GM18526 (cell line): ENCODE results near the gene HIF3A.

Experiments
- POLR2A ChIP-seq: IDR thresholded peaks from 3 replicates; pipeline ENCODE4 v1.6.1; 2011; ENCODE audit not compliant: insufficient read length; ENCODE audit errors: extremely low read depth

Gene HIF3A

GRCh38 chr19:46319613-46320012, 22.8 kb downstream of the HIF3A start:
- no peak for TF ChIP-seq POLR2A

DNA sequence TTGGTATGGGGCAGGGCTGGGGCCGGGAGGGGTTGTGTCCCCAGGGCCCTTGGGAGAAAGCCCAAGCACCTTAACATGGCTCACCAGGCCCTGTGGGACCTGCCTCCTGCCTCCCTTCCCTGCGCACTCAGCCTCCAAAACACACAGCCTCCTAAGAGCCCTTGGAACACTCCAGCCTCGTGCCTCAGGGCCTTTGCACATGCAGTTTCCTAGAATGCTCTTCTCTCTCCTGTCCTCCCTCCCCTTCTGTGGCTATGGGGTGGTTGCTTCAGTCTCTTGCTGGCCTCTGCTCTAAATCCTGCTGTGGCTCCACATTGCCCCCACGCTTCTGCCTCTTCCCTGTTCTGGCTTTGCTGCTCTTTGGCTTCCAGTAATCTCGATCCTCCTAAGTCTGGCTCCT, 23.7 kb downstream of the HIF3A start:
- no peak for TF ChIP-seq POLR2A

GRCh38 chr19:46321653-46322052, 24.8 kb downstream of the HIF3A start:
- TF ChIP-seq POLR2A: no peak

DNA sequence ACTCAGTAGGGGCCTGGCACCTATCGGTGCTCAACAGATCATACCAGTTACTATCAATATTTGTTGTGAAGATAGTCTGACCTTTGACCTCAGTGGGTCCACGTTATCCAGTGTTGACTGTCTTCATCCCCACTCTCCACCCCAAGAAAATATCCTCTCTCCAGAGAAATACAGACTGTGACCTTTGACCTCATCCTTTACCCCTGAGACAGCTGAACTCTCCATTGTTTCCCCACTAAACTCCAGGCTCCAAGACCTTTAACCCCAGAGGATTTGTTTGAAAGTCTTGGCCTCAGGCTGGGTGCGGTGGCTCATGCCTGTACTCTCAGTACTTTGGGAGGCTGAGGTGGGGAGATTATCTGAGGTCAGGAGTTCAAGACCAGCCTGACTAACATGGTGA, 27.4 kb downstream of the HIF3A start:
- no peak for TF ChIP-seq POLR2A

- no peak for TF ChIP-seq POLR2A
These were observed 29.8 kb downstream of the HIF3A start for GRCh38 chr19:46326608-46327007.

DNA sequence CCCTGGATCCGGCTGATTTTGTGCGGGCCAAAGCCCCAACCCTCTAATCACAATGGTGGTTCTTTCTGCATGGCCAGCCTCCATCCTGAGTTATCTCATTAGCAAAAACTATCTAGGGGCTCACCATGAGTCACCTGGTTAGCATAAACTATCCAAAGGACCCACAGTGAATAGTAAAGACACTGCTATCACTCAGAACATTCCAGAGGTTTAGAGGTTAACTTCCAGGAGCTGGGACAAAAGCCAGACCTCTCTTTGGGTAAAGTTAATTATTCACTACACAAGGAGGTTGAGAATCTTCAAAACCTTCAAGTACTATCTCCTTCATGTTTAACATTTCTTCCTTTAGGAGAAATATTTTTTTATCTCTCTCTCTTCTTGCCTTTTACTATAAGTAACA, 31.2 kb downstream of the HIF3A start:
- no peak for TF ChIP-seq POLR2A

DNA sequence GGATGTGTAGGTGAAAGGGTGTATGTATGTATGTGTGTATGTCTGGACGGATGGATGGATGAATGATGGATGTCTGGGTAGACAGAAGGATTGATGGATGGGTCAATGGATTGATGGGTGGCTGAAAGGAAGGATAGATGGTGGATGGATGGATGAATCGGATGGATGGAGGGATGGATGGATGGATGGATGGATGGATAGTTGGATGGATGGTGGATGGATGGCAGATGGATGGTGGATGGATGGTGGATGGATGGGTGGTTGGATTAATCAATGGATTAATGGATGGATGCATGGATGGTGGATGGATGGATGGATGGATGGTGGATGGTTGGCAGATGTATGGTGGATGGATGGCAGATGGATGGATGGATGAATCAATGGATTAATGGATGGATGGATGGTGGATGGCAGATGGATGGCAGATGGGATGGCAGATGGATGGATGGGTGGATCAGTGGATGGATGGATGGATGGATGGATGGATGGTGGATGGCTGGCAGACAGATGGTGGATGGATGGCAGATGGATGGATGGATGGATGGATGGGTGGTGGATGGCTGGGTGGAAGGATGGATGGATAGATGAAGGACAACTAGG, 33.6 kb downstream of the HIF3A start:
- TF ChIP-seq POLR2A: no peak

GRCh38 chr19:46337487-46337886, 40.6 kb downstream of the HIF3A start:
- TF ChIP-seq POLR2A: no peak

GRCh38 chr19:46339446-46339845, 42.6 kb downstream of the HIF3A start:
- no peak for TF ChIP-seq POLR2A

DNA sequence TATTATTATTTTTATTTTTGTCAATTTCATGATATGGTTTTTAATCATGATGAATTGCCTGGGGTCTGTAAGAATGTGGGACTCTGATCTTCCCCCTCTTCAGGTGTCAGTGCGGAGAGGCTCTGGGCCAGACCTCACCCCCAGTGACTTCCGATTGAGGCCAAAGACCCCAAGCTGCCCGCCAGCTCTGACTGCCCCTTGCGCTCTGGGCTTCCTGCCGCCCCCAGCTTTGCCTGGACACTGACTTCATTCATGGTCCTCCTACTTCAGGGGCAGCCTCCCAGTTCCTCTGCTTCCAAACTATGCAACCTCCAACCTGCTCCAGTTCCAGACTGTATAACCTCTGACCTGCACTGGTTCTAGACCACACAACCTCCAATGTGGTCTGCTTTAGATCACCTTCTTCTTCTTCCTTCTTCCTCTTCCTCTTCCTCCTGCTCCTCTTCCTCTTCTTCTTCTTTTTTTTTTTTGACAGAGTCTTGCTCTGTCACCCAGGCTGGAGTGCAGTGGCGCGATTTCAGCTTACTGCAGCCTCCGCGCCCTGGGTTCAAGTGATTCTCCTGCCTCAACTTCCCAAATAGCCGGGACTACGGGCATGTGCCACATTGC, 43.3 kb downstream of the HIF3A start:
- no peak for TF ChIP-seq POLR2A

DNA sequence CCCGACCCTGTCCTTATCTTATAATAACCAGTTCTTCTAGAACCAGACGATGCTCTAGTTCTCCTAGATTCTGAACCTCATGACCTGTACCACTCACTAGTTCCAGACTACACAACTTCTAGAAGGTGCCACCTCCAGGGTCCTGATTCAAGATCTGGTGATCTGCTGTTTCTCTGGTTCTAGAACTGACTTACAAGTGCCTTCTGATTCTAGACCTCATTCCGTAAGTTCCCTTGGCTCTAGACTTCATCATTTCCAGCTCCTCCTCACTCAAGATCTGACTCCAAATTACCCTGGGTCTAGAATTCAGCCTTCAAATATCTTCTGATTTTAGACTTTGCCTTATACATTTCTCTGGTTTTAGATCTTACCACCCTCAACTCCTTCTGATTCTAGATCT, 45.1 kb downstream of the HIF3A start:
- TF ChIP-seq POLR2A: no peak

DNA sequence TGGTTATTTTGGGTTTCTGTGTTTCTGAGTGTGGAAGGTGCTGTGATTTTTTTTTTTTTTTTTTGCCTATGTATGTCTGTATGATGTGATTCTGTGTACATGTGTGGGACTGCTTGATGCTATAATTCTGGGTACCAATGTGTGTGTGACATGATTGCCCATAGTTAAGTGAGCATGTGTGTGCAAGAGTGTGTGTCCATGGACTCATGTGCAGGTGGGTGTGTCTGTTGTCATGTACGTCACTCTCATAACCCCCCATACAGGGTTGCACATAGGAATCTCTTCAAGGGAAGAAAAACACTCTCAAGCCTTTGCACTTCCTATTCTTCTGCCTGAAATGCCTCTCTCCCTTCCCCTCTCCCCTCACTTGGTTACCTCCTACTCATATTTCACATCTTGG, 47.5 kb downstream of the HIF3A start:
- TF ChIP-seq POLR2A: no peak

DNA sequence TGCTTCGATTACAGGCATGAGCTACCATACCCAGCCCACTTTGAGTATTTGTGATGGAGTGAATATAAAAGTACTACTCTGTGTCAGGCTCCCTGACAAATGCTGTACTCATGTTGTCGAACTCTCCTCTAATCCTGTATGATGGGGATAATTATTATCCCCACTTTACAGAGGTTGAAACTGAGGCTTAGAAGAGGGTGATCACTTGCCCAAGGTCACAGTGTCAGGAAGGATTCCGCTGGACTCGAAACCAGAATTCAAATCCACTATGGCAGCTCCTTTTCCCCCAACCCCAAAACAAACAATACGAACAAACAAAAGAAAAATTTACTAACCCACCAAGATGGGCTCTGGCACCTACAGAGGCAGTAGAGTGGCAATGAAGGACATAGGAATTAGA, 48.3 kb downstream of the HIF3A start:
- no peak for TF ChIP-seq POLR2A

GRCh38 chr19:46346821-46347571, 50.2 kb downstream of the HIF3A start, which contains the start of gene PPP5C:
Gene PPP5C, plus strand, starts transcription at chr19:46347087. Its CDS starts 10 bp downstream, at chr19:46347097.
- TF ChIP-seq POLR2A: peak; percentile 88

- no peak for TF ChIP-seq POLR2A
These were observed 50.7 kb downstream of the HIF3A start for GRCh38 chr19:46347572-46347883.

GRCh38 chr19:46347985-46348384, 51.1 kb downstream of the HIF3A start:
- TF ChIP-seq POLR2A: no peak
